ENCODE data around the gene SERPINA3. TPM values are rescaled to one million over a fixed set of nuclear protein-coding genes. Genes with fewer than 3 reads are reported as not detected.

The SERPINA3 gene
- total and polyA plus RNA-seq, 8 donors: 1.1 to 198 (median 1.4) TPM

DNA sequence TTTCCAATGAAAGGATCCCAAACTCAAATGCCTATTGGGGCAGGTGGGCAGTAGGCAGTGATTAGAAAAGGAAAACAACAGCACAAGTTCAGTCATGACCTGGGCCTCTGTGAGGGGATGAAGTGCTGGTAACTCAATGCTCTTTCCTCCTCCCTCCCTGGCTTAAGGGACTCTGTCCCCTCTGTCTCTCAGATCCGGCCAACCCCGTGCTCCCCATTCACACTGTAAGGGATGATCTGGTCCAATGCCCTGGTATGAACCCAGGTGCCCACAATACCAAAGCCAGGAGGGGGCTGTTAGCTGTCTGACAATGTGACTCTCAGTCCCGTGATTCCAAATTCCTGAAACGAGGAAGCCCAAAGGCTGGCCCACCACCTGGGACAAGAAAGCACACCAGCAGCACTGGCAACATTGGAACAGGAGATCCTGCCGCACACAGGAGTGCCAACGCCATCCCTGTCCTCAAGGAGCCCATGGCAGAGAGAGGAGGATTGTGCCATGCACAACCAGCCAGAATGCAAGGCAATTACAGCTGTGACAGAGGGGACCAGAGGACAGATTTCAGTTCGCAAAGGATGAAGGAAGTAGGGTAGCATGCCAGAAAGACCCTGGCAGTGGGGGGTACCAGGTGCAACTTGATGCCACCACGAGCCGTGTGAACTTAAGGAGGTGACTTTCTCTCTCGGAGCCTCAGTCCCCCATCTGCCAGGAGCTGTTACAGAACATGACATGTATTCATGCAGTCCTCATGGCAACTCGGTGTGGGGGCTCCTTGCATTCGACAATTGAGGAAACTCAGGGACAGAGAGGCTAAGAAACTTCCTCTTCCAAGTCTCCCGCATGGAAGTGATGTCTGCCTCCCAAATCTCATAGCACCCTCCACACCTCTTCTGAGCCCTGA lies 37.6 kb downstream of the SERPINA3 start:
- no peak overlapping the region for H3K4me3 ChIP-seq
- no peak overlapping the region for H3K27ac ChIP-seq
- intact Hi-C loops (cut with DNase I): no loop called here
- H3K27me3 ChIP-seq: no peaks in the 10 kb centered on the region
- no peaks in the 10 kb centered on the region for H3K4me1 ChIP-seq
- no peaks in the 10 kb centered on the region for H3K36me3 ChIP-seq
- TF ChIP-seq, protein P1, sequence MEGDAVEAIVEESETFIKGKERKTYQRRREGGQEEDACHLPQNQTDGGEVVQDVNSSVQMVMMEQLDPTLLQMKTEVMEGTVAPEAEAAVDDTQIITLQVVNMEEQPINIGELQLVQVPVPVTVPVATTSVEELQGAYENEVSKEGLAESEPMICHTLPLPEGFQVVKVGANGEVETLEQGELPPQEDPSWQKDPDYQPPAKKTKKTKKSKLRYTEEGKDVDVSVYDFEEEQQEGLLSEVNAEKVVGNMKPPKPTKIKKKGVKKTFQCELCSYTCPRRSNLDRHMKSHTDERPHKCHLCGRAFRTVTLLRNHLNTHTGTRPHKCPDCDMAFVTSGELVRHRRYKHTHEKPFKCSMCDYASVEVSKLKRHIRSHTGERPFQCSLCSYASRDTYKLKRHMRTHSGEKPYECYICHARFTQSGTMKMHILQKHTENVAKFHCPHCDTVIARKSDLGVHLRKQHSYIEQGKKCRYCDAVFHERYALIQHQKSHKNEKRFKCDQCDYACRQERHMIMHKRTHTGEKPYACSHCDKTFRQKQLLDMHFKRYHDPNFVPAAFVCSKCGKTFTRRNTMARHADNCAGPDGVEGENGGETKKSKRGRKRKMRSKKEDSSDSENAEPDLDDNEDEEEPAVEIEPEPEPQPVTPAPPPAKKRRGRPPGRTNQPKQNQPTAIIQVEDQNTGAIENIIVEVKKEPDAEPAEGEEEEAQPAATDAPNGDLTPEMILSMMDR (IDR thresholded peaks at IDR 0.05): no peak
- peaks cover 0 to 14% of the 10 kb centered on the region in 2 donors for H3K9me3 ChIP-seq
- DNase-seq (no peak), ATAC-seq (no peak)

DNA sequence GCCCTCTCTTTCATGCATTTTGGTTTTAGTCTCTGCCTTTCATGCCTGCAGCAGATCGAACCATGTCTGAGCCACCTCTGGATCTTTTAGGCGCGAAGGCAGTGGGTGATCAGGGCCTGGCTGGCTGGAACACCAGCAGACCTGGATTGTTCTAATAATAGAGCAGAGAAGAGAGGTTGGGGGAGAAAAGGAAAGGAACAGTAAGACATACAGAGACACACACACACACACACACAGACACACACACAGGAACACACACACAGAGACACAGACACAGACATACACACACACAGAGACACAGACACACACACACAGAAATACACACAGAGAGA lies 38.2 kb downstream of the SERPINA3 start:
- no peak for DNase-seq
- intact Hi-C loops (cut with DNase I): no loop called here
- Histone ChIP-seq H3K36me3 (no peaks in the 10 kb centered on the region), H3K4me3 (no peak overlapping the region), H3K27ac (no peak overlapping the region), H3K27me3 (no peaks in the 10 kb centered on the region), H3K4me1 (no peaks in the 10 kb centered on the region), H3K9me3 (peaks cover 0 to 14% of the 10 kb centered on the region in 2 donors)
- ATAC-seq: no peak
- TF ChIP-seq, protein P1 (IDR thresholded peaks at IDR 0.05): no peak

DNA sequence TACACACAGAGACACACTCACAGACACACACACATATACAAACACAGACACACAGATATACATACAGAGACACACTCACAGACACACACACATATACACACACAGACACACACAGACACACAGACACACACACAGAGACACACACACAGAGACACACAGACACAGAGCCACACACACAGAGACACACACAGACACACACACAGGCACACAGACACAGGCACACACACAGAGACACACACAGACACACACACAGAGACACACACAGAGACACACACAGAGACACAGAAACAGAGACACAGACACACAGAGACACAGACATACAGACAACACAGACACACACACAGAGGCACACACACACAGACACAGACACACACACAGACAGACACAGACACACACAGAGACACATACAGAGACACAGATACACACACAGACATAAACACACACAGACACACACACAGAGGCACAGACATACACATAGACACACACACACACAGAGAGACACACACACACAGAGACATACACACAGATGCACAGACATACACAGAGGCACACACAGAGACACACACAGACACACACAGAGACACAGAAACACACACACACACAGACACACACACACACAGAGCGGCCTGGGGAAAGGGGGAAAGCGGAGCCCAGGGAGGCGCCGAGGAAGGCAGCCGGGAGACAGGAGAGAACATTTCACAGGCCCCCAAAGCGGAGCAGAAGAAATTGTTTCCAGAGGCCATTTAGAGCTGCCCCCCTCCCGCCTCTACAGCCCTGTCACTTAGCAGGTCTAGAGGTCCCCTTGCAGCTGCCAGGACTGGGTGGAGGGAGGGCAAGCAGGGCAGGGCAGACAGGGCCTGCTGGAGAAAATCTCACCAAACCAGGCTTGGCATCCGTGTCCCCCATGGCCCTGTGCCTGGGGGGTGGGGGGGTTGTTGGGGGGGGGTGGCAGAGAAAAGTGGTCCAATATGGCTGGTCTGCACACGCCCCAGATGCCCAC lies 38.9 kb downstream of the SERPINA3 start:
- Histone ChIP-seq H3K27me3 (no peaks in the 10 kb centered on the region), H3K36me3 (no peaks in the 10 kb centered on the region), H3K9me3 (peaks cover 0 to 14% of the 10 kb centered on the region in 2 donors), H3K4me1 (no peaks in the 10 kb centered on the region), H3K27ac (no peak overlapping the region), H3K4me3 (no peak overlapping the region)
- intact Hi-C loops (cut with DNase I): no loop called here
- no peak for DNase-seq
- no peak for ATAC-seq
- TF ChIP-seq, protein P1 (IDR thresholded peaks at IDR 0.05): no peak

DNA sequence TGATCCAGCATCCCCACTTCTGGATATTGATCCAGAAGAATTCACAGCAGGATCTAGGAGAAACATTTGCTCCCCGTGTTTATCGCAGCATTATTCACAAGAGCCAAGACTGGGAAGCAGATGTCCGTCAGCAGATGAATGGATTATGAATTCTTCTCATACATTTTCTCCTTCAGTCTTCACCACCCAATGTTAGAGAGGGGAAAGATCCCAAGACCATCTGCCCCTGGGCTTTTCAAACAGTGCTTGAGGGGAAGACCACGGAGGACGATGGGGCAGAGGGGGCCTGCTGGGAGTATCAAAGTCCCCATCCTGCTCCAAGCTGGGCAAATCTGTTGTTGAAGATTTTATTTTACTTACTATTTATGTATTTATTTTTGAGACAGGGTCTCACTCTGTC lies 41.1 kb downstream of the SERPINA3 start:
- Histone ChIP-seq H3K4me1 (no peaks in the 10 kb centered on the region), H3K27me3 (no peaks in the 10 kb centered on the region), H3K4me3 (no peak overlapping the region), H3K36me3 (no peaks in the 10 kb centered on the region), H3K27ac (no peak overlapping the region), H3K9me3 (peaks cover 0 to 9% of the 10 kb centered on the region in 2 donors)
- intact Hi-C loops (cut with DNase I): no loop called here
- ATAC-seq (no peak), DNase-seq (no peak)
- TF ChIP-seq, protein P1 (IDR thresholded peaks at IDR 0.05): no peak
